IMR-90 (cell line): ENCODE results near the gene EPN3.

Experiments
- BHLHE40 ChIP-seq: fragments of 150-350 bp; IDR thresholded peaks from 2 replicates; pipeline ENCODE4 v1.6.1; 2016; ENCODE audit warnings: mild to moderate bottlenecking, low read depth, low read length
- CEBPB ChIP-seq: IDR thresholded peaks from 2 replicates; pipeline ENCODE4 v1.6.1; 2012; ENCODE audit warnings: low read depth, low read length, improper control_type of control experiment
- CTCF ChIP-seq: conservative IDR thresholded peaks from 2 replicates; pipeline ENCODE4 v1.5.1; 2012; ENCODE audit warnings: mild to moderate bottlenecking, low read depth, low read length, improper control_type of control experiment
- ELK1 ChIP-seq: fragments of 150-350 bp; IDR thresholded peaks from 2 replicates; pipeline ENCODE4 v1.6.1; 2016; ENCODE audit warnings: low read depth, mild to moderate bottlenecking, low read length, moderate library complexity, borderline replicate concordance
- FOS ChIP-seq: fragments of 150-350 bp; IDR thresholded peaks from 2 replicates; pipeline ENCODE4 v1.6.1; 2016; ENCODE audit warnings: low read depth, low read length
- MAFK ChIP-seq: IDR thresholded peaks from 2 replicates; pipeline ENCODE4 v1.6.1; 2012; ENCODE audit warnings: low read depth, low read length, improper control_type of control experiment
- MXI1 ChIP-seq: IDR thresholded peaks from 2 replicates; pipeline ENCODE4 v1.6.1; 2012; ENCODE audit warnings: low read depth, mild to moderate bottlenecking, low read length, moderate library complexity, borderline replicate concordance
- POLR2A ChIP-seq: IDR thresholded peaks from 2 replicates; pipeline ENCODE4 v1.6.1; 2012; ENCODE audit warnings: mild to moderate bottlenecking, low read depth, low read length
- RAD21 ChIP-seq: IDR thresholded peaks from 2 replicates; pipeline ENCODE4 v1.6.1; 2012; ENCODE audit warnings: low read length, improper control_type of control experiment
- RCOR1 ChIP-seq: IDR thresholded peaks from 2 replicates; pipeline ENCODE4 v1.6.1; 2012; ENCODE audit warnings: mild to moderate bottlenecking, low read length, improper control_type of control experiment; ENCODE audit not compliant: insufficient replicate concordance
- RFX5 ChIP-seq: IDR thresholded peaks from 2 replicates; pipeline ENCODE4 v1.8.0; 2012; ENCODE audit warnings: low read depth, mild to moderate bottlenecking, low read length, moderate library complexity
- SMC3 ChIP-seq: fragments of 150-350 bp; IDR thresholded peaks from 2 replicates; pipeline ENCODE4 v1.6.1; 2016; ENCODE audit warnings: low read depth, mild to moderate bottlenecking, antibody characterized with exemption, low read length, moderate library complexity
- USF2 ChIP-seq: fragments of 150-350 bp; IDR thresholded peaks from 2 replicates; pipeline ENCODE4 v1.6.1; 2017; ENCODE audit warnings: mild to moderate bottlenecking, antibody characterized with exemption, low read length, low read depth

- no peak for TF ChIP-seq CTCF
- no peak for TF ChIP-seq MAFK
- TF ChIP-seq CEBPB: no peak
- TF ChIP-seq FOS: no peak
- TF ChIP-seq SMC3: no peak
- no peak for TF ChIP-seq POLR2A
- TF ChIP-seq USF2: no peak
- TF ChIP-seq RFX5: no peak
- no peak for TF ChIP-seq BHLHE40
- TF ChIP-seq MXI1: no peak
- TF ChIP-seq ELK1: no peak
- no peak for TF ChIP-seq RAD21
- TF ChIP-seq RCOR1: no peak
Measured at GRCh38 chr17:50549969-50550368, 17.4 kb downstream of the EPN3 start.
